DND-41 (cell line): Measurements from ENCODE around the gene NR4A1.

Source experiments
- ATAC-seq: fragments of 200-7000 bp; cut with Tn5 transposase; 3 replicates; pipeline ENCODE4 v1.9.1; 2021; ENCODE audit warnings: low read depth; ENCODE audit not compliant: insufficient read depth
- DNase-seq: peaks from one replicate; pipeline ENCODE4 v3.0.0-alpha.2; 2020
- H2AFZ ChIP-seq: 2 replicates; pipeline ENCODE4 v1.6.0; 2012; ENCODE audit warnings: low read depth, low read length
- H3K27ac ChIP-seq: 2 replicates; pipeline ENCODE4 v1.5.1; 2012; ENCODE audit warnings: low read length, inconsistent platforms
- H3K27me3 ChIP-seq: fragments of 200-600 bp; sonication (generic); 2 replicates; pipeline ENCODE4 v1.6.0; 2012; ENCODE audit warnings: low read length, mild to moderate bottlenecking, inconsistent platforms; ENCODE audit not compliant: insufficient read depth, poor library complexity
- H3K36me3 ChIP-seq: 2 replicates; pipeline ENCODE4 v1.5.1; 2012; ENCODE audit warnings: low read length, inconsistent platforms; ENCODE audit not compliant: insufficient read depth
- H3K4me1 ChIP-seq: 2 replicates; pipeline ENCODE4 v1.5.1; 2012; ENCODE audit warnings: mild to moderate bottlenecking, low read length; ENCODE audit not compliant: insufficient read depth
- H3K4me2 ChIP-seq: 2 replicates; pipeline ENCODE4 v1.6.0; 2012; ENCODE audit warnings: mild to moderate bottlenecking, moderate library complexity, low read length, inconsistent platforms; ENCODE audit not compliant: insufficient read depth
- H3K4me3 ChIP-seq, 2 experiments: fragments of 200-600 bp in 1 of 2; shearing (Covaris generic) in 1 of 2; 2 replicates each; pipeline ENCODE4 v1.5.1; 2012 to 2016; ENCODE audit warnings: inconsistent platforms in 2 of 2, low read length in 2 of 2, mild to moderate bottlenecking in 2 of 2, low read depth in 1 of 2, moderate library complexity in 1 of 2
- H3K79me2 ChIP-seq: 2 replicates; pipeline ENCODE4 v1.6.0; 2012; ENCODE audit warnings: low read length, inconsistent platforms; ENCODE audit not compliant: insufficient read depth
- H3K9ac ChIP-seq: 2 replicates; pipeline ENCODE4 v1.6.0; 2012; ENCODE audit warnings: low read depth, mild to moderate bottlenecking, inconsistent platforms, low read length, moderate library complexity
- H3K9me3 ChIP-seq: 2 replicates; pipeline ENCODE4 v1.5.1; 2012; ENCODE audit warnings: low read length, moderate library complexity, mild to moderate bottlenecking, inconsistent platforms; ENCODE audit not compliant: insufficient read depth, severe bottlenecking
- H4K20me1 ChIP-seq: 2 replicates; pipeline ENCODE4 v1.6.0; 2012; ENCODE audit warnings: low read length; ENCODE audit not compliant: insufficient read depth
- CTCF ChIP-seq: IDR thresholded peaks from 2 replicates; pipeline ENCODE4 v1.5.1; 2012; ENCODE audit warnings: borderline replicate concordance, low read length, moderate library complexity, mild to moderate bottlenecking; ENCODE audit not compliant: poor library complexity, severe bottlenecking; ENCODE audit errors: extremely low read depth
- EZH2 ChIP-seq: IDR thresholded peaks from 3 replicates; pipeline ENCODE4 v1.6.1; 2012; ENCODE audit warnings: borderline replicate concordance, low read depth, mild to moderate bottlenecking, moderate library complexity, low read length, inconsistent platforms; ENCODE audit not compliant: severe bottlenecking

NR4A1 gene

GRCh38 chr12:52062167-52063081 is 11.2 kb downstream of the NR4A1 start:
- H3K9ac ChIP-seq: no peak overlapping the region

GRCh38 chr12:52063082-52063924 is 12.1 kb downstream of the NR4A1 start:
- Histone ChIP-seq H3K27ac (no peak overlapping the region), H4K20me1 (no peaks in the 10 kb centered on the region; the same call in none of the 2 replicates), H3K79me2 (no peaks in the 10 kb centered on the region), H3K9ac (no peak overlapping the region), H2AFZ (no peak overlapping the region), H3K4me1 (no peaks in the 10 kb centered on the region), H3K9me3 (no peaks in the 10 kb centered on the region), H3K4me2 (no peak overlapping the region), H3K4me3 (no peak overlapping the region), H3K36me3 (no peaks in the 10 kb centered on the region), H3K27me3 (peaks cover 3% of the 10 kb centered on the region)
- TF ChIP-seq EZH2 (no peak), CTCF (no peak)
- DNase-seq (no peak), ATAC-seq (no peak)

More at GRCh38 chr12:52062167-52063081, 11.2 kb downstream of the NR4A1 start:
- Histone ChIP-seq H2AFZ (no peak overlapping the region), H3K4me1 (no peaks in the 10 kb centered on the region), H4K20me1 (no peaks in the 10 kb centered on the region; the same call in none of the 2 replicates), H3K9me3 (no peaks in the 10 kb centered on the region), H3K79me2 (no peaks in the 10 kb centered on the region), H3K27ac (no peak overlapping the region), H3K36me3 (no peaks in the 10 kb centered on the region), H3K4me2 (no peak overlapping the region), H3K27me3 (peaks cover 5% of the 10 kb centered on the region), H3K4me3 (no peak overlapping the region)
- no peak for ATAC-seq
- no peak for DNase-seq
- TF ChIP-seq CTCF (no peak), EZH2 (no peak)

GRCh38 chr12:52063981-52064649 is 12.9 kb downstream of the NR4A1 start:
- H3K9me3 ChIP-seq: no peaks in the 10 kb centered on the region
- no peaks in the 10 kb centered on the region; the same call in 1 of the 2 replicates for H4K20me1 ChIP-seq
- ATAC-seq: no peak
- DNase-seq: no peak
- no peak overlapping the region for H2AFZ ChIP-seq
- TF ChIP-seq CTCF (no peak), EZH2 (no peak)
- H3K4me3 ChIP-seq: no peak overlapping the region
- peaks cover 3% of the 10 kb centered on the region for H3K4me1 ChIP-seq
- no peak overlapping the region for H3K27ac ChIP-seq
- no peak overlapping the region for H3K4me2 ChIP-seq
- no peak overlapping the region for H3K9ac ChIP-seq
- H3K27me3 ChIP-seq: no peaks in the 10 kb centered on the region
- H3K79me2 ChIP-seq: no peaks in the 10 kb centered on the region
- no peaks in the 10 kb centered on the region for H3K36me3 ChIP-seq
